PC-9 (cell line): Measurements from ENCODE around the gene CERS5.

ENCODE experiments used
- CTCF ChIP-seq: fragments of 200-600 bp; sonication (generic); conservative IDR thresholded peaks from 2 replicates; pipeline ENCODE4 v1.6.1; 2017; ENCODE audit warnings: mixed run types, antibody characterized with exemption, mild to moderate bottlenecking, moderate library complexity
- EZH2 ChIP-seq: fragments of 200-600 bp; sonication (generic); IDR thresholded peaks from 2 replicates; pipeline ENCODE4 v1.8.0; 2017; ENCODE audit warnings: antibody characterized with exemption, low read depth

GRCh38 chr12:50105913-50106450 is 61.2 kb downstream of the CERS5 start:
- no peak for TF ChIP-seq CTCF
- TF ChIP-seq EZH2 = no peak
